NCI-H510A (cell line): ENCODE results near the gene LMNA.
"Not testable (repeated sequence)": the region's sequence is repeated elsewhere in the genome, so short reads cannot be mapped to it uniquely, and the experiment has no call there.

Source experiments
- DNase-seq: peaks from one replicate; lab custom pipeline; 2025; lab: John Stamatoyannopoulos, UW

LMNA gene

DNA sequence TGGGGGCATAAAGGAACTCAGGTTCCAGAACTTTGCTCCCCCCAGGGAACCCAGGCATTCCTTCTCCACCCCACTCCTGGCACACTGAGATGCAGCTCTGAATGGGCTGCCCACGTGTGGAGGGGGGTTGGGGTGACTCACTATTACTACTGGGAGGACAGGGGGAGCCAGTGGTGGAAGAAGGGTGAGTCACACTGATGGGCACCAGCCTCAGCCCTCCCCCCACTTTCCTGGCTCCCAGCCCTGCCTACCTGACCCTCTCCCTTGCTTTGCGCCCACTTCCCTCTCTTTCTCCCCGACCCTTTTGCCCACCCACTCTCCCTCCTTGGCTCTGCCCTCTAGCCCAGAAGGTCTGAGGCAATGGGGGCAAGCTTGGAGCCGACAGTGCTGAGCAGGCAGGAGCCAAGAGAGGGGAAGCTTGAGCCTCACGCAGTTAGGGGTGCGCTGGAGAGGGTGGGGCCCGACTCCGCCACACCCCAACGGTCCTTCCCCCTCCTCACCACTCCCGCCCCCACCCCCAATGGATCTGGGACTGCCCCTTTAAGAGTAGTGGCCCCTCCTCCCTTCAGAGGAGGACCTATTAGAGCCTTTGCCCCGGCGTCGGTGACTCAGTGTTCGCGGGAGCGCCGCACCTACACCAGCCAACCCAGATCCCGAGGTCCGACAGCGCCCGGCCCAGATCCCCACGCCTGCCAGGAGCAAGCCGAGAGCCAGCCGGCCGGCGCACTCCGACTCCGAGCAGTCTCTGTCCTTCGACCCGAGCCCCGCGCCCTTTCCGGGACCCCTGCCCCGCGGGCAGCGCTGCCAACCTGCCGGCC, at the start of gene LMNA:
LMNA (plus strand) TSS at position 611 of the 818 bp plus-strand sequence. CDS start 208 bp downstream, outside the sequence.
- DNase-seq, result peak; percentile 67

GRCh38 chr1:156065212-156065611, 49.3 kb upstream of the LMNA start:
- no peak for DNase-seq

DNA sequence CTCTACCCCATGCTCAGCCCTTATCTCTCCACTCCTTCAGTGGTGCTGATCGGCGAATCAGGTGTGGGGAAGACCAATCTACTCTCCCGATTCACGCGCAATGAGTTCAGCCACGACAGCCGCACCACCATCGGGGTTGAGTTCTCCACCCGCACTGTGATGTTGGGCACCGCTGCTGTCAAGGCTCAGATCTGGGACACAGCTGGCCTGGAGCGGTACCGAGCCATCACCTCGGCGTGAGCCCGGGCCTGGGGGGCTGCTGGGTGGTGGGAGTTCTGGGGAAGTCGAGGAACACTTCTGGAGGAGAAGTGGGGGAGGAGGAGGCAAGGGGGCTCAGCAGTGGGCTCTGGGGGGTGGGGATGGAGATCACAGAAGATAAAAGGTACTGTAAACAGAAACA, 48.6 kb upstream of the LMNA start:
- DNase-seq, result no peak

DNA sequence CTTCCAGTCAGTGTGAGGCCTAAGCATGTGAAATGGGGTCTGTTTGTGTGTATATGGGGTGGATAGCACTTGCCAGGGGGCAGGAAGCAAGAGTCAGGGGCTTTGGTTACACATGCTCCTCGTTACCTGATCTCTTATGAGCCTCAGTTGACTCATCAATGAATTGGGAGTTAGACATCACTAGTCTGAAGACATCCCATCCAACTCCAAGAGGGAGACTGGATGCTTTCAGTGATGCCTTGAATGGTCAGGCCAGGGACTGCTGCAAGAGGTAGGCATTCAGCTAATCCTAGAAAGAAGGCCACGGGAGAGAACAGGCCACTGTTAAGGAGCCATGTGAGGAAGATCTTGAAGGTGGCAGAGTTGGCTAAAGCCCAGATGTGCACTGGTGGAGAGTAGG, 47.2 kb upstream of the LMNA start:
- no peak for DNase-seq

GRCh38 chr1:156069490-156070455, 44.7 kb upstream of the LMNA start:
- no peak for DNase-seq

DNA sequence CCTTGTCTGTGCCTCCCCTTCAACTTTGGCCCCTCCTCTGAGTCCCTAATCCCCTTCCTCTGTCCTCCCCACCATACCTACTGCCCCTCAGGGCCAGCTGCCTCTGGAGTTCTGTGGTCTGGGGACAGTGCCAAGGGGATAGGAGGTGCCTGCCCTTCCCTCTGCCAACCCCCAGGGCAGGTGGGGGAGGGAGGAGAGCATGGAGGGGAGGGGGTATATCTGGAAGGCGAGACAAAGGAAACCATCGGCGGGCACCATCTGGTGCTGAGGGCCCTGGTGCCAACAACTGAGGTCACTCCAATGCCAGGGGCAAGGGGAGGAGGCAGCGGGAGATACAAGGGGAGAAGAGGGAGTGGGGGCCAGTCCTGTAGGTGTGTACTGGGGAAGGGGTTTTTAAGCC, 44.0 kb upstream of the LMNA start:
- DNase-seq, result no peak

DNA sequence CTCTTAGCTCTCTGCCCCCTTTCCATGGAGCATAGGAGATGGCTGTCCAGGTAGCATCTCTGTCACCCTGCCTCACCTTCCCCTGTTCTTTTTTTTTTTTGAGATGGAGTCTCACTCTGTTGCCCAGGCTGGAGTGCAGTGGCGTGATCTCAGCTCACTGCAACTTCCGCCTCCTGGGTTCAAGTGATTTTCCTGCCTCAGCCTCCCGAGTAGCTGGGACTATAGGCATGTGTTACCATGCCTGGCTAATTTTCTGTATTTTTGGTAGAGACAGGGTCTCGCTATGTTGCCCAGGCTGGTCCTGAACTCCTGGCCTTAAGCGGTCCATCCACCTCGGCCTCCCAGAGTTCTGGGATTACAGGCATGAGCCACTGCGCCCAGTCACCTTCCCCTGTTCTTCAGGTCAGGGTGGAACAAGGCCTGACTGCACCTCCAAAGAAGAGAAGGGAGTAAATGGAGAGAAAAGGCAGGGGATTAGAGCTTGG, 43.1 kb upstream of the LMNA start:
- DNase-seq, result not testable (repeated sequence)

GRCh38 chr1:156072251-156072650, 42.3 kb upstream of the LMNA start:
- no peak for DNase-seq

- no peak for DNase-seq
These were observed 41.3 kb upstream of the LMNA start for GRCh38 chr1:156073110-156073687.

DNA sequence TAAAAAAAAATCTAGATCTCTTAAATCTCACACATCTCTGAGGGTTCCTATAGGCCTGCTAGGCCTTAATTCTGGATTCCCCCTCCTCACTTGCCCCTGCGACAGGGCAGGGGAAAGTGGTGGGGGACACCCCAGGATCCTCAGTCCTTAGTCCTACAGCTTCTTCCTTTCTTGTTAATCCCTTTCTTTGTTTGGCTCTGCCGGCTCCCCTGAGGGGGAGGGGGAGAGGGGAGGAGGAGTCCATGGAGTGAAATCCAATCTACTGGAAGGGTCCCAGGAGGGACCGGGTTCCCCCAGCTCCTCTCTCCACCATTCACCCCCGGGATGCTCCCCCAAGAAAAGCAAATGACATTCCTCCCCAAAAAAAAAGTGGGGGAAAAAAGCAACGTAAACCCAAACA, 40.8 kb upstream of the LMNA start:
- no peak for DNase-seq

- no peak for DNase-seq
These were observed 39.9 kb upstream of the LMNA start for GRCh38 chr1:156074661-156075060.

DNA sequence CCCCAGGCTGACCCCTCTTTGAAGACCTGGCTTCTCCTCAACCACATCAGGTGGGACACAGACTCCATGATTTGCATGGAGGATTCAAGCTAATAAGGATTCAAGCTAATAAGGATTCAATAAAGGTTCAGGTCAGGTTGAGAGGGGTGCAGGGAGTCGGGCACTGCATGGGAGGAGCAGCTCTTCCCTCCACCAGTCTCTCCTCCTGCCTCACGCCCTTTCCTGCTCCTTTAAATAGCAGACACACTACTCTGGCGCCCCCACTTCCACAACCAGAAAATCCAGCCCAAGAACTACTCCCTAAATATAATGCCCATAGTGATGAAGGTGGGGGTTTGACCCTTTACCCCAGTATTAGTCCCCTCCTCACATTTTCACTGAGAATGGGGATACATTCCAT, 39.3 kb upstream of the LMNA start:
- no peak for DNase-seq

DNA sequence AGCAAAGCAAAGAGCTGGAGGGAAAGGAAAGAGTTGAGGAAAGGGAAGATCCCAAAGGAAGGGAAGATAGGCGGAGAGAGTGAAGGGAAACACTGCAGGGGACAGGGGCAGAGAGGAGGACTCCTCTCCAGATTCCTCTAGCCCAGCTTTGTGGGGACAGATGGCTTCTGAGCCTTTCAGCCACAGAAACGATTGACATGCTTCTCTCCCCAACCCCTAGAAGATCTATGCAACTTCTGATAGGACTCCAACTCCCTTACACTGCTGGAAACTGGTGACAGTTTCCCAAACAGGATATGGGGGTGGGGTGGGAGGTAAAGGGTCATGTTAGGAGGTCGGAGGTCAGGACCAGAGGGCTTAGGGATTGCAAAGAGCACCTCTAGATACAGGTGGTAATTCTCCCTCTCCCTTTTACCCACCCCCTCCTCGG, 38.7 kb upstream of the LMNA start:
- DNase-seq, result no peak

- no peak for DNase-seq
These were observed 37.7 kb upstream of the LMNA start for GRCh38 chr1:156076609-156077429.

DNA sequence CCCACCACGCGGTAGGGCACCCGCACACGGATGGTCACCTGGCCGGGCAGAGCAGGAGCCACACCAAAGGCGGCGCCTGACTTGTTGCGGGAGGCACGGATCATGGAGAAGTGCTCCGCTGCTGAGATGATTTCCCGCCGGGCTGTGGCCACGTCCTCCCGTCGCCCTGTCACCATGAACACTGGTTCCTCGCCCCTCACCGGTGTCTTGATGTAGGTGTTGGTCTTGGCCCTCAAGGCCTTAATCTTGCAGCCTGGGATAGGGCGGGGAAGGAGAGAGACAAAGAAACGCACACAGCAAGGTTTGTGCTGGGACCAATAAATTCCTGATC, 37.1 kb upstream of the LMNA start:
- no peak for DNase-seq

- no peak for DNase-seq
These were observed 35.8 kb upstream of the LMNA start for GRCh38 chr1:156078728-156079127.

DNA sequence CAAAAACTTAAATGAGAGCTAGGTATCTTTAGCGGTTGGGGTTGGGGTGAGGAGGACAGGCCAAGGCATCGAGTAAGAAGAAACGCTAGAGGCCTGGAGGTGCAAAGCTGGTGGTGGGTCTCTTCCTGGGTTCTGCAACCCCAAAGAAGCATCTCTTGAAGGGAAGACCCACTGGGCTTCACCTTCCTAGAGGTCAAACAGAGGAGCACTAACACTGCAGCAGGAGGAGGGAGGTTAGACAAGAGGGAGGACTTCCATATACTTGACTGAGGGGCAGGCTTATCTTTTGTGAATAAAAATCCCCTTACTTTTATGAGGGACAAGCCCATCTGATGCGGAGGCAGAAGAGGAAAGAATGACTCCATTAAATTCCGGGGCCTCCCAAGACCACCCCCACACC, 34.7 kb upstream of the LMNA start:
- DNase-seq, result no peak

- DNase-seq, result no peak
These were observed 34.2 kb upstream of the LMNA start for GRCh38 chr1:156080241-156080862.

- no peak for DNase-seq
These were observed 33.7 kb upstream of the LMNA start for GRCh38 chr1:156080863-156081179.

- no peak for DNase-seq
These were observed 33.2 kb upstream of the LMNA start for GRCh38 chr1:156081180-156081916.

DNA sequence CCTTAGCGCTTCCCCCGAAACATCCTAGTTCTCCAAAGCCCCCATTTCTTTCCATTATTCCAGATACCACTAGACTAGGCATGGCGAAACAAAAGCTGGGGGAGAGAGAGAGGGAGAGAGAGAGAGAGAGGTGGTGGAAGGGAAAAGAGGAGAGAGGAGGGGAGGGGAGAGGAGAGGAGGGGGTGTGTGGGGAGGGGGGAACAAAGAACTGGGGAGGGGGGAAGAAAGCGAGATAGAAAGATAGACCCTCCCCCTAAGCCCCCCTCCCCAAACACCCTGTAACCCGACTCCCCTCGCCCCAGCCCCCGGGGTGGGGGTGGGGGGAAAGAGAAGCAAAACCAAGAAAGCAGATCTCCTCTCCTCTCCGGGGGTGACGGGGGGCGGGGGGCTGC, 32.6 kb upstream of the LMNA start:
- DNase-seq, result no peak
